WTC11 (cell line): ENCODE results near the gene CD2. TPM values are rescaled to one million over a fixed set of nuclear protein-coding genes. Genes with fewer than 3 reads are reported as not detected.

ENCODE experiments used
- ATAC-seq: fragments of 200-7000 bp; cut with Tn5 transposase; 2 replicates; pipeline ENCODE4 v1.10.0; 2021; ENCODE audit warnings: mild to moderate bottlenecking, moderate library complexity
- CTCF ChIA-PET: fragments of 300-600 bp; sonication (Branson Sonifier 250); formaldehyde crosslinking; loops from one replicate; lab custom pipeline; 2021; ENCODE audit warnings: antibody characterized with exemption; lab: Charles Lee
- POLR2A ChIA-PET: fragments of 350-600 bp; sonication (Branson Sonifier 250); formaldehyde crosslinking; loops from one replicate; lab custom pipeline; 2021; ENCODE audit warnings: antibody characterized with exemption; lab: Charles Lee
- DNase-seq: peaks from one replicate; pipeline ENCODE4 v3.0.0; 2021; ENCODE audit warnings: low spot score
- H3K27ac Mint-ChIP-seq: 2 replicates; pipeline ENCODE4 v1.8.0; 2021; ENCODE audit warnings: mixed read lengths
- H3K27me3 Mint-ChIP-seq: 2 replicates; pipeline ENCODE4 v1.8.0; 2021; ENCODE audit warnings: low read depth, mild to moderate bottlenecking, moderate library complexity, mixed read lengths
- H3K36me3 Mint-ChIP-seq: 2 replicates; pipeline ENCODE4 v1.8.0; 2021; ENCODE audit warnings: mixed read lengths
- H3K4me1 Mint-ChIP-seq: 2 replicates; pipeline ENCODE4 v1.8.0; 2022; ENCODE audit warnings: mixed read lengths
- H3K4me3 Mint-ChIP-seq: 2 replicates; pipeline ENCODE4 v1.8.0; 2021; ENCODE audit warnings: mild to moderate bottlenecking, moderate library complexity, mixed read lengths
- H3K9me3 Mint-ChIP-seq: 2 replicates; pipeline ENCODE4 v1.8.0; 2021; ENCODE audit warnings: mixed read lengths
- CREB1 ChIP-seq: sonication (generic); formaldehyde crosslinking; IDR thresholded peaks from 2 replicates; pipeline ENCODE4 v1.8.0; 2023; ENCODE audit warnings: mild to moderate bottlenecking, missing genetic modification reagents
- ELF4 ChIP-seq: sonication (generic); formaldehyde crosslinking; IDR thresholded peaks from 2 replicates; pipeline ENCODE4 v1.8.1; 2022; ENCODE audit warnings: low read depth, mild to moderate bottlenecking, moderate library complexity, missing genetic modification reagents
- ESRRA ChIP-seq: sonication (generic); formaldehyde crosslinking; IDR thresholded peaks from 2 replicates; pipeline ENCODE4 v1.8.1; 2022; ENCODE audit warnings: mild to moderate bottlenecking, missing genetic modification reagents, borderline replicate concordance
- FOXK1 ChIP-seq: sonication (generic); formaldehyde crosslinking; IDR thresholded peaks from 2 replicates; pipeline ENCODE4 v1.8.0; 2022; ENCODE audit warnings: mild to moderate bottlenecking, moderate library complexity, missing genetic modification reagents
- GRHL2 ChIP-seq: fragments of 250-450 bp; sonication (Bioruptor Pico); IDR thresholded peaks from 2 replicates; pipeline ENCODE4 v1.8.0; 2022; ENCODE audit warnings: mild to moderate bottlenecking, moderate library complexity; ENCODE audit not compliant: insufficient replicate concordance, severe bottlenecking
- HMGA2 ChIP-seq: fragments of 250-450 bp; sonication (Bioruptor Pico); IDR thresholded peaks from 2 replicates; pipeline ENCODE4 v1.4.0; 2021; ENCODE audit warnings: mild to moderate bottlenecking, moderate library complexity
- JAZF1 ChIP-seq: fragments of 250-450 bp; sonication (Bioruptor Pico); IDR thresholded peaks from 2 replicates; pipeline ENCODE4 v1.9.0; 2021; ENCODE audit warnings: moderate library complexity, mild to moderate bottlenecking, inconsistent platforms
- TEAD1 ChIP-seq: sonication (generic); formaldehyde crosslinking; IDR thresholded peaks from 2 replicates; pipeline ENCODE4 v1.8.0; 2022; ENCODE audit warnings: mild to moderate bottlenecking, missing genetic modification reagents
- TEAD4 ChIP-seq: sonication (generic); formaldehyde crosslinking; IDR thresholded peaks from 2 replicates; pipeline ENCODE4 v1.8.0; 2022; ENCODE audit warnings: mild to moderate bottlenecking, missing genetic modification reagents
- ZNF138 ChIP-seq: sonication (generic); formaldehyde crosslinking; conservative IDR thresholded peaks from 2 replicates; pipeline ENCODE4 v1.8.1; 2022; ENCODE audit warnings: mild to moderate bottlenecking, moderate library complexity, missing genetic modification reagents
- total RNA-seq: library from RNA; stranded (reverse); gene quantifications from 3 replicates; pipeline ENCODE4 v1.2.3, GENCODE V29; 2021
- TF ChIP-seq, protein P1 (sequence below): sonication (generic); formaldehyde crosslinking; IDR thresholded peaks from 2 replicates; pipeline ENCODE4 v1.8.1; 2022; ENCODE audit warnings: low read depth, missing genetic modification reagents, borderline replicate concordance
- TF ChIP-seq, protein P2 (sequence below): fragments of 250-450 bp; sonication (Bioruptor Pico); conservative IDR thresholded peaks from 2 replicates; pipeline ENCODE4 v1.9.0; 2021; ENCODE audit warnings: mild to moderate bottlenecking
- TF ChIP-seq, protein P3 (sequence below): sonication (generic); formaldehyde crosslinking; IDR thresholded peaks from 2 replicates; pipeline ENCODE4 v1.8.0; 2022; ENCODE audit warnings: mild to moderate bottlenecking, missing genetic modification reagents
- TF ChIP-seq, protein P4 (sequence below): sonication (generic); formaldehyde crosslinking; IDR thresholded peaks from 2 replicates; pipeline ENCODE4 v1.8.0; 2022; ENCODE audit warnings: mild to moderate bottlenecking, missing genetic modification reagents

The CD2 gene
- total RNA-seq, 1 experiment from 2014 or later: 0.13 TPM

DNA sequence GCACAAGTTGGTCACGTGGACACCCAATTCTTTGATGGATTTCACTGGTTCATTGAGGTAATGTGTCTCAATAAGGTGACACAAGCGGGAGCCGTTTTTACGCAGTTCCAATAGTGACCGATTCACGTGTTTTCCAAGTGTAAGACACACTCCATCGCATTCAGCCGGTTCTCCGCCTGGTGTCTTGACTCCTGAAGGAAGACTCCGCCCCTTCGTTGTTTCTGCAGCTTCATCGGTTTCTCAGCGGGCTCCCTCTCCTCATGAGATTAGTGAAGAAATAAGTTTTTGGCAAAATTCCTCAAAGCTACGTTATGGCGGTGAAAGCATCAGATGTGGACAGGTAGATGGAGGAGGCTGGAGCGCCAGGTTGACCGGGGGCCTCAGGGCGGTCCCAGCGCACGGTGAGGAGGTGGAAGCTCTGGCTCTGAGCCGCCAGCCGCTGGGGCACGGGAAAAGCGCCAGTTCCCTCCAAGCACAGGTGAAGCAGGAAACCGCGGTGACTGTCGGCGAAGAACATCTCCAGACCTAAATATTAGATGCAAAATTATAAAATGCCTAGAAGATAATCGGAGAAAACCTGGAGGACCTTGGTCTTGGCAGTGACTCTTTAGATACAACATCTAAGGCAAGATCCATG lies 21.0 kb downstream of the CD2 start:
- no peak overlapping the region for H3K27ac Mint-ChIP-seq
- H3K4me1 Mint-ChIP-seq: peaks cover 11% of the 10 kb centered on the region
- no peaks in the 10 kb centered on the region for H3K36me3 Mint-ChIP-seq
- CTCF ChIA-PET: interaction anchor here (0.9 kb wide), 1 partner anchor 11 kb away, joined by 5 read pairs; no protein-coding TSS in a partner anchor
- POLR2A ChIA-PET: no interaction called here
- no peaks in the 10 kb centered on the region for H3K27me3 Mint-ChIP-seq
- no peak for ATAC-seq
- no peak overlapping the region for H3K4me3 Mint-ChIP-seq
- DNase-seq: no peak
- TF ChIP-seq CREB1 (CRISPR knock-in tag): no peak
- TF ChIP-seq ELF4: no peak
- TF ChIP-seq, all 79 proteins: peak for 0
- H3K9me3 Mint-ChIP-seq: peaks cover 12% of the 10 kb centered on the region

DNA sequence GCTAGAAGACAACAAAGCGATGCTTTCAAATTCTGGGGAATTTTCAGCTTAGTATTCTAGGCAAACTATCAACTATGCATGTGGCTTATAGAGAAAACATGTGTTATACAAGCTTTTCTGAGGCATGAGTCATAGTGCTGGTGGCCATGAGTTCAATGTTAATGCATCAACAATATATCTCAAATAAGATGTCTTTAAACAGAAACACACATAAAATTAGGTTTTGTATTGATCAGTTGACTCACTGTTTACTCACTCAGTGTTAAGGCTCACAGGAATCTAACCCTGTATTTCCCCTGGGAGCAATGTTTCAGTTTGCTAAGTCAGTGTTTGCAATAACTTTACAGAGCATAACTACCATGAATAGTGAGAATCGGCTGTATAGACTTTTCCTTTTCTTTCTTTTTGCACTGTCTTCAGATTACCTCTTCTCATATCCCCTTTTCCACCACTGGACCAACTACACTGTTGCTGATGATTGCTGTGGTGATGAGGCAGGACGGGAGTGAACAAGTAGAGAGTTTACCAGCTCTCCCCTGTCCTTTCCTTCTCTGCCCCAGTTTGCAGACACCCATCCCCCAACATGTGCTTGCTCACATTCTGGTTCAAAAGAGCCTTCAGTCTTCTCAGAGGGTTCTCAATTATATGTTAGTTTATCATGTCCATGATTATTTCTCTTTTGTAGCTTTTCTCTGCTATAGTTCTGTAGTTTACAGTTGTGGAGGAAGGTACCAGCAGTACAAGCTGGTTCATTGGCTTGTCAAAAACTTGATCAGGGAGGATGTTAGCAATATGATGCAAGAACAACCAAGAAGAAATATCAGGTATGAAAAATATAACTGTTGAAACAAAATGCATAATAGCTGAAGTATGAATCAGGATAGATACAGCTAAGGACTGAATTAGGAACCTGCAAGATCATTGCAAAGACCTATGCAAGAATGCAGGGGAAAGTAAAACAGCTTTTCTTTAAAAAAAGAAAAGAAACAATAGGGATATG lies 23.9 kb downstream of the CD2 start:
- peaks cover 11% of the 10 kb centered on the region for H3K9me3 Mint-ChIP-seq
- ChIA-PET CTCF (interaction anchor here (1.0 to 1.3 kb wide), 2 partner anchors 40 to 204 kb away, joined by 4 to 5 read pairs; no protein-coding TSS in a partner anchor), POLR2A (no interaction called here)
- H3K4me1 Mint-ChIP-seq: peaks cover 11% of the 10 kb centered on the region
- no peak overlapping the region for H3K27ac Mint-ChIP-seq
- H3K27me3 Mint-ChIP-seq: no peaks in the 10 kb centered on the region; the same call in 1 of the 2 replicates
- no peak overlapping the region for H3K4me3 Mint-ChIP-seq
- ATAC-seq: peak; percentile 43; the same call in 1 of the 2 replicates
- TF ChIP-seq ESRRA: no peak
- no peak for TF ChIP-seq JAZF1
- TF ChIP-seq, protein P1, sequence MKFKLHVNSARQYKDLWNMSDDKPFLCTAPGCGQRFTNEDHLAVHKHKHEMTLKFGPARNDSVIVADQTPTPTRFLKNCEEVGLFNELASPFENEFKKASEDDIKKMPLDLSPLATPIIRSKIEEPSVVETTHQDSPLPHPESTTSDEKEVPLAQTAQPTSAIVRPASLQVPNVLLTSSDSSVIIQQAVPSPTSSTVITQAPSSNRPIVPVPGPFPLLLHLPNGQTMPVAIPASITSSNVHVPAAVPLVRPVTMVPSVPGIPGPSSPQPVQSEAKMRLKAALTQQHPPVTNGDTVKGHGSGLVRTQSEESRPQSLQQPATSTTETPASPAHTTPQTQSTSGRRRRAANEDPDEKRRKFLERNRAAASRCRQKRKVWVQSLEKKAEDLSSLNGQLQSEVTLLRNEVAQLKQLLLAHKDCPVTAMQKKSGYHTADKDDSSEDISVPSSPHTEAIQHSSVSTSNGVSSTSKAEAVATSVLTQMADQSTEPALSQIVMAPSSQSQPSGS: no peak
- TF ChIP-seq TEAD1: no peak
- TF ChIP-seq ZNF138: no peak
- TF ChIP-seq FOXK1 (CRISPR knock-in tag): no peak
- TF ChIP-seq, protein P2, sequence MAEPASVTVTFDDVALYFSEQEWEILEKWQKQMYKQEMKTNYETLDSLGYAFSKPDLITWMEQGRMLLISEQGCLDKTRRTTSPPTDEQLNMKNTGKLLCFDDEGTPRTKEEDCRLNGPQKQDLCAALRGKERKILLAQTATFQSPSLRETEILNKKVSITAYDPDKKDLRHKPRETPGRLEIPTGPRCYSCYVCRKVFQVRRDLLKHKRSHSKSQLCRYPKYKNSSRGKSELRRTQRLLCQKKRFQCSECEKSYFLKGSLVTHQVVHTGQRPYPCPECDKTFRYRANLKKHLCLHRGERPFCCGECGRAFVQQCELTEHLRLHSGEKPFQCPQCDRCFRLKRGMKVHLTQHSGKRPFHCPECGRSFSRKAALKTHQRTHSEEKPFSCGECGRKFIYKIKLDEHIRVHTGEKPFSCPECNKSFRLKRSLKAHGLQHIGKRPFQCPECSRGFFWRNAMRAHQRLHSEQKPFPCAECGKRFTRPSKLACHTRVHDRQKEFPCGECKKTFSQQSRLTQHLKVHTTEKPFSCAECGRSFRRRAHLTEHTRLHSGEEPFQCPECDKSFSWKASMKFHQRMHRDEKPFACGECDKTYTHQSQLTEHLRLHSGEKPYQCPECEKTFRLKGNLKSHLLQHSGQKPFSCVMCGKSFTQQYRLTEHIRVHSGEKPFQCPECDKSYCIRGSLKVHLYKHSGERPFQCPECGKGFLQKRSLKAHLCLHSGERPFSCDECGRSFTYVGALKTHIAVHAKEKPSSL (CRISPR knock-in tag): no peak
- TF ChIP-seq GRHL2 (CRISPR knock-in tag): no peak
- TF ChIP-seq, protein P3, sequence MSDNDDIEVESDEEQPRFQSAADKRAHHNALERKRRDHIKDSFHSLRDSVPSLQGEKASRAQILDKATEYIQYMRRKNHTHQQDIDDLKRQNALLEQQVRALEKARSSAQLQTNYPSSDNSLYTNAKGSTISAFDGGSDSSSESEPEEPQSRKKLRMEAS (CRISPR knock-in tag): no peak
- TF ChIP-seq, protein P4, sequence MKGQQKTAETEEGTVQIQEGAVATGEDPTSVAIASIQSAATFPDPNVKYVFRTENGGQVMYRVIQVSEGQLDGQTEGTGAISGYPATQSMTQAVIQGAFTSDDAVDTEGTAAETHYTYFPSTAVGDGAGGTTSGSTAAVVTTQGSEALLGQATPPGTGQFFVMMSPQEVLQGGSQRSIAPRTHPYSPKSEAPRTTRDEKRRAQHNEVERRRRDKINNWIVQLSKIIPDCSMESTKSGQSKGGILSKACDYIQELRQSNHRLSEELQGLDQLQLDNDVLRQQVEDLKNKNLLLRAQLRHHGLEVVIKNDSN: no peak
- no peaks in the 10 kb centered on the region for H3K36me3 Mint-ChIP-seq
- DNase-seq: no peak

DNA sequence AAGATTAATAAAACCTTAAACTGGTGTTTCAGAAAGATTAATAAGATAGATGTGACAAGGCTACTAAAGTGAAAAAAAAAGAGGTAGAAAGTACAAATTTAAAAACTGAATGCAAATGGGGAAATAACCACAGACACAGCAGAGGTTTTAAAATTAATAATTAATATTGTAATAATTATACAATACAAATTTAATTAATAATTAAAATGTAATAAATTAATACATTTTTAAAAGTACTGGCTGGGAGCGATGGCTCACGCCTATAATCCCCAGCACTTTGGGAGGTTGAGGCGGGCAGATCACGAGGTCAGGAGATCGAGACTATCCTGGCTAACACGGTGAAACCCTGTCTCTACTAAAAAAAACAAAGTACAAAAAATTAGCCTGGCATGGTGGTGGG lies 26.8 kb downstream of the CD2 start:
- H3K9me3 Mint-ChIP-seq: peaks cover 9% of the 10 kb centered on the region; the same call in 1 of the 2 replicates
- H3K4me1 Mint-ChIP-seq: peaks cover 11% of the 10 kb centered on the region
- H3K36me3 Mint-ChIP-seq: no peaks in the 10 kb centered on the region
- no peak for DNase-seq
- H3K4me3 Mint-ChIP-seq: no peak overlapping the region
- no peaks in the 10 kb centered on the region; the same call in 1 of the 2 replicates for H3K27me3 Mint-ChIP-seq
- ATAC-seq: no peak
- CTCF ChIA-PET: no interaction called here
- POLR2A ChIA-PET: interaction anchor here (0.7 kb wide), 1 partner anchor 87 kb away, joined by 4 read pairs; no protein-coding TSS in a partner anchor
- TF ChIP-seq TEAD4 (no peak), HMGA2 (CRISPR knock-in tag) (peak; percentile 93)
- H3K27ac Mint-ChIP-seq: no peak overlapping the region
